ENCODE measurements around the gene L3MBTL4.

L3MBTL4 gene

DNA sequence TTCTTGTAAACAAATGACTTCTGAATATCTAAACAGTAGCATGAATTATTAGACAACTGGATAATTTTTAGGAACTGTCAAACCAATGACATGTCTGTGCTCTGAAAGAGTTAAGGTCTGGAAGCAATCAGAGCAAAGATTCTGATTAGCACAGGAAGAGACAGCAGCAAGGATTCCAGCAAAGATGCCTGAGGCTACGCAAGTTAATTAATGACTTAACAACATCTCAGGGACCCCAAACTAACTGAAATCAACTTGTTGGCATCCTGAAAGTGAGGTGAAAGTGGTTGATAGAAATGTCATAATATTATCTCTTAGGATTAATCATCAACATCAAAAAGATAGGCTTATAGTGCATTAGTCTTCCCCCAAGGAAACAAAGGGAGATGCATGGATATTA lies 396.0 kb downstream of the L3MBTL4 start:
- no peak for DNase-seq

DNA sequence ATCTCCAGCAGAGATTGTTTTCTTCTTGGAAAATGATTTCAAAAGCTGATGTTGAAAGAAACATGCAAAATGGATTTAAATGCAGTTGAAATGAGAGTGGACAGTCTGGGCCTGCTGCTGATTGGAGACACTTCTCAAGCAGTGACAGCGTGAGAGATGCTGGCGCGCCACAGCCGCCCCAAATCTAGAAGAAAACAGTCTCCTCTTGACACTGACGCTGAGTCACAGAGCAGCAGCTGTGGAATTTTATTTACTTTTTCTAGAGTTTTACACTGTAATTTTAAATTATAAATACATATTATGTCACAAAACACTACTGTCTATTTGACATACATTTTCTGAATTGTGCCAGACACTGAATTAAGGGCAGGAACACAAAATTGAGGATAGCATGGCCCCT lies 397.5 kb downstream of the L3MBTL4 start:
- DNase-seq = no peak

DNA sequence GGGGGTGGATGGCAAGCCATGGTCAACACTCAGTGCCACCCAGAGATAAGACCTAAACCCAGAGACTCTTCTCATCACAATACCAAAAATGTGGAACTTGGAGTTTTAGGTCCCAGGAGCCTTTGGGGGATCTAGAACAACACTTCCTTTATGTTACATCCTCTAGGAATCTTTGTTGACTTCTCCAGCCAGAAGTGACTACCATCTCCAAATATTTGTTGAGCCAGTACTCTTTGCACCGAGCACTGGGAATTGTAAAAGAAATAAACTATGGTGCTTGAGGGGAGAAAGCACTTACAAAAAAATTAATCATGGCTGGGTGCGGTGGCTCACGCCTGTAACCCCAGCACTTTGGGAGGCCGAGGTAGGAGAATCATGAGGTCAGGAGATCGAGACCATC lies 399.3 kb downstream of the L3MBTL4 start:
- DNase-seq = no peak

- DNase-seq = no peak
These were observed 401.4 kb downstream of the L3MBTL4 start for GRCh38 chr18:6013171-6013810.

- DNase-seq = no peak
These were observed 403.8 kb downstream of the L3MBTL4 start for GRCh38 chr18:6010921-6011320.

DNA sequence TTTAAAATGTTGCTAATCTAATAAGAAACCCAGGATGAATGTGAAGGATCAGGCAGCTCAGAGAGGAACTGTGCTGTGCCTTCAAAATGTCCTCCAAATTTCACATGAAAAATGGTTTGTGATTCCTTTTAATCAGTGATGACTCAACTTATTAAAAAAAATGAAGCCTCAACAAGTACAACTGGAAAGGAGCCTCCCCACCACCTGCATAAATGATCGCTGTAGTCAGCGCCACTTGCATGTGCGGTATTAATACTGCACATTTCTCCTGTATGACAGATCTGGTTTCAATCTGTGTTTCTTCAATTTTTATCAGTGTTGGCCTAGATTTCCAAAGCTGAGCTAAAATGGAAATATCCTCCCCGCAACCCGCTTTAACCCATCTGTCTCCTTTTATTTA lies 404.4 kb downstream of the L3MBTL4 start:
- no peak for DNase-seq

DNA sequence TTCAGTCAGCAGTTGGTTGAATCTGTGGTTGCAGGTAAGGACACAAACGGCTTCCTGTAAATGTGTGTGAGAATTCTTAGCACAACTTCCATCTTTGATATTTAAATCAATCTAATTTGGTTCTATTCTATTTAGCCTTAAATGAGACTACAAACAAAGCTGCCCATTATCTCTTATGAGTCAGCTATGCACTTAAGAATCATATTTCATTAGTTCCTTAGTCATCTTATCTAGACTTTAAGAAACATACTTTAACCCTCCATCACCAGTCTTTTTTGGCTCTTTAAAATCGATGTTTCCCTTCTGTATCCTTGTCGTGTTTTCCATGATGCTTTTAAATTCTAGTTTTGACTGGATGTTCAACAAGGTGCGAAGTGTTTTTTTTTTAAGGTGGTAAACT lies 405.0 kb downstream of the L3MBTL4 start:
- DNase-seq = no peak

GRCh38 chr18:6004683-6005082 lies 410.0 kb downstream of the L3MBTL4 start:
- DNase-seq = no peak

GRCh38 chr18:6004119-6004518 lies 410.6 kb downstream of the L3MBTL4 start:
- DNase-seq = no peak

- DNase-seq = no peak
These were observed 412.8 kb downstream of the L3MBTL4 start for GRCh38 chr18:6001867-6002266.

DNA sequence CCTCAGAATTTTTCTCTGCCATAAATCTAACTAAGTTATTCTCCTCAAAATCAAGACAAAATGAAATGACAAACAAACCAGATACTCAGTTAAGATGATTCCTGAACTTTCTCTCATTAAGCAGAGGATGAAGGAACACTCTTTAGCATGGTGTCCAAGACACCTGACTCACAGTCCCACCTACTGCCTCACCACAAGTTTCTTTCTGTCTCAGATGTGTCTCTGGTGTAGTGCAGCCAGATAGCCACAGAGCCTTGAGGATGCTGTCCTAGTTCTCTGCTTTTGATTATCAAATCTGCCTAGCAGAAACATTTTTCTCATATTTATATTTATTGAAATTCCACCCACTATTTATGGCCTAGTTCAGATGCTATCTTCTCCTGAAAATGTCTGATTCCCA lies 415.8 kb downstream of the L3MBTL4 start:
- no peak for DNase-seq

DNA sequence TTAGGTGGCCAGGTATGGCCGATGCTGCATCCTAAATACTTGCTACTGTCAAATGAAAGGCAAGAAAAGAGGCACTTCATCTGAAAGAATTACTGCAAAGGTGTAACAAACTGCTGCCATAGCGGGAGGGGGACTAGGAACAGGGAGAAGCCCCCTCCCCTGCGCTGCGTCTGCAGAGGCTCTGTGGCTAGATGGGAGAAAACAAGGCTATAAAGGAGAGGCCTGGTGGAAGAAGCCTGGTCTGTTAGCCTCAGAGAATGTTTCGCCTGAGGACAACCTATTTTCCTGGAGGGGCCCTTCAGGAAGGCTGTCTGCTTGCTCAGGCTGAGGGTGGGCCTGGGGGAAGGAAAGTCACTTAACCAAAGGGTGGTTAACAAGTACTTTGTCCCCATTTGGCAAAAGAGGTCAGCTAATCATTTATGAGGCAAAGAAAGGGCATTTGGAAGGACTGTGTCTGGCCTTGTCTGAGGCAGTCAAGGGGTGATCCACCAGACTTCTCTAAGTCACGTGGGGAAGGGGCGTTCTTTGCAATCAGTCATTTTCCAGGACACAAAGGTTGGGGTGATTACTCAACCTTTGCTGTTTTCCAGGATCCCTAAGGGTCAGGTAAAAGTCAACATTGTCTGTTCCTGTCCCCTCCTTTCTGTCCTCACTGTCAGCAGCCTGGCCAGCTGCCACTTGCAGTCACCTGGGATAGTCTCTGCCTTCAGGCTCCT lies 416.4 kb downstream of the L3MBTL4 start:
- no peak for DNase-seq

- DNase-seq = no peak
These were observed 417.4 kb downstream of the L3MBTL4 start for GRCh38 chr18:5997361-5997760.

GRCh38 chr18:5995626-5996025 lies 419.1 kb downstream of the L3MBTL4 start:
- DNase-seq = no peak

GRCh38 chr18:5993938-5994337 lies 420.8 kb downstream of the L3MBTL4 start:
- DNase-seq = no peak

DNA sequence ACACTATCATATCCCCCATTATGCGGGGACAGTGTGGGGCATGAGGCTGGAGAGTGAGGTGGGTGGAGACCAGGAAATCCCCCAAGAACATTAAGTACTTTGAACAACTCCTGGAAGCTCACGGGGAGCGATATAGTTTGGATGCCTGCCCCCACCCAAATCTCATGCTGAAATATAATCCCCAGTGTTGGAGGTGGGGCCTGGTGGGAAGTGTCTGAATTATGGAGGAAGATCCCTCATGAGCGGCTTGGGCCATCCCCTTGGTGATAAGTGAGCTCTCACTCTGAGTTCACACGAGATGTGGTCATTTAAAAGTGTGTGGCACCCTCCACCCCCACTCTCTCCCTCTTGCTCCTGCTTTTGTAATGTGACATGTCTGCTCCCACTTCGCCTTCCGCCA lies 422.3 kb downstream of the L3MBTL4 start:
- DNase-seq = no peak

DNA sequence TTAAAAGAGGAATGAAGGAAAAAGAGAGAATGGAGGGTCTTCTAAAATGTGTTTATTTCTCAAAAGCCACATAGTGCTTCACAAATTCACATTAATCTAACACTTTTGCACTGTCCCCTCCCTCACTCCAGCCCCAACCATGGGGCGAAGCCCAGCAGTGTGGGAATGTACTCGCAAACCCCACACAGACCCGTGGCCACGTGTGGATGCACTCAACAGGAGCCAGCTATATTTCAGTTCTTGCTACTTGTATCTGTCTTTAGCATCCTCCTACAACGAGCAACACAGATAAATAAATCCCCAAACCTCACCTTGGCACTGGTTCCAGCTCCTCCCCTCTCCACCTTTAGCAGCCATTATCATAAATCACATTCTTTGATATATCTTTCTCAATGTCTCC lies 427.5 kb downstream of the L3MBTL4 start:
- DNase-seq = no peak

DNA sequence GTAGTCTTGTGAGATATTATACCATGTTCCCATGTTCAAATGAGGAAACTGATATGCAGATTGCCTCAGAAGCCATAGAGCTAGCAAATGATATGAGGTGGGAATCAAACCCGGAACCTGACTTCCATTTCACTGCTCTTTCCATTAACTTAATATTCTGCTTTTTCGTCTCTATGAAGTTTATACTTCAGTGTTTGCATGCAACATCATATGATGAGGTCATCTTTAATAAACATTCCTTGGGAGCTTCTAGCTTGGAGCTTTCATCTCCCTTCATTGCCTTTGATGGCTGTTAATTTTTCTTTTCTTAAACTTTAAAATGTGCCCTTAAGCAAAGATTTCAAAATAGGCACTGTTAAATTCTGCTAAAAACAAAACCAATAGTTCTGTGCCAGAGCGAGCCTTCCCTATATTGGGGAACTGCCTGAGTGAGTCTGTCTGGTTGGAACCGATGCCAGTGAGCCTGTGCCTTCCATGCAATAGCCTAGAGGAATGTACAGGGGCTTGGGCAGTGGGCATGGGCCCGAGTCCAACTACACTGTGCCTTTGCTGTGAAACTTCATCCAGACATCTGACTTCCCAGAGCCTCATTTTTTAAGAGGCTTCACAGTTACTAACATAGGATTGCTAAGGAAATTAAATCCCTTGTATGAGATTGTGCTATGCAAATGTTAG lies 428.3 kb downstream of the L3MBTL4 start:
- no peak for DNase-seq

GRCh38 chr18:5984245-5984644 lies 430.5 kb downstream of the L3MBTL4 start:
- no peak for DNase-seq

- DNase-seq = no peak
These were observed 431.2 kb downstream of the L3MBTL4 start for GRCh38 chr18:5983488-5983887.

GRCh38 chr18:5982332-5982731 lies 432.4 kb downstream of the L3MBTL4 start:
- no peak for DNase-seq

- DNase-seq = no peak
These were observed 434.0 kb downstream of the L3MBTL4 start for GRCh38 chr18:5980721-5981120.

- DNase-seq = no peak
These were observed 434.7 kb downstream of the L3MBTL4 start for GRCh38 chr18:5979971-5980457.
